ENCODE measurements around the gene DPPA2.

Gene DPPA2

GRCh38 chr3:109325109-109325508 lies 8.8 kb upstream of the DPPA2 start:
- CTCF ChIA-PET, result interaction anchor here (0.7 kb wide), 1 partner anchor 134 kb away, joined by 3 read pairs; no protein-coding TSS in a partner anchor
- H3K36me3 ChIP-seq (ENCODE audit: control insufficient read depth in 2 of 2, insufficient read depth in 1 of 2, low read length in 2 of 2), result no peaks in the 10 kb centered on the region
- H3K4me3 ChIP-seq (ENCODE audit: low read depth, low read length), result no peak overlapping the region
- no peaks in the 10 kb centered on the region for H3K9me3 ChIP-seq (ENCODE audit: control insufficient read depth, insufficient read depth, low read depth, low read length)
- no peaks in the 10 kb centered on the region for H3K4me1 ChIP-seq (ENCODE audit: control insufficient read depth, insufficient read depth, low read length)
- POLR2A ChIA-PET, result no interaction called here
- no peak overlapping the region for H3K27ac ChIP-seq (ENCODE audit: extremely low read depth, low read depth, low read length)
- TF ChIP-seq, protein P1, sequence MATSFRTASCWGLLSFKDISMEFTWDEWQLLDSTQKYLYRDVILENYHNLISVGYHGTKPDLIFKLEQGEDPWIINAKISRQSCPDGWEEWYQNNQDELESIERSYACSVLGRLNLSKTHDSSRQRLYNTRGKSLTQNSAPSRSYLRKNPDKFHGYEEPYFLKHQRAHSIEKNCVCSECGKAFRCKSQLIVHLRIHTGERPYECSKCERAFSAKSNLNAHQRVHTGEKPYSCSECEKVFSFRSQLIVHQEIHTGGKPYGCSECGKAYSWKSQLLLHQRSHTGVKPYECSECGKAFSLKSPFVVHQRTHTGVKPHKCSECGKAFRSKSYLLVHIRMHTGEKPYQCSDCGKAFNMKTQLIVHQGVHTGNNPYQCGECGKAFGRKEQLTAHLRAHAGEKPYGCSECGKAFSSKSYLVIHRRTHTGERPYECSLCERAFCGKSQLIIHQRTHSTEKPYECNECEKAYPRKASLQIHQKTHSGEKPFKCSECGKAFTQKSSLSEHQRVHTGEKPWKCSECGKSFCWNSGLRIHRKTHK (tag by site-specific recombination; IDR thresholded peaks at IDR 0.05), result no peak
- TF ChIP-seq ZNF830 (tag by site-specific recombination; IDR thresholded peaks at IDR 0.05; ENCODE audit: low read depth) (no peak), ZNF654 (tag by site-specific recombination; IDR thresholded peaks at IDR 0.05; ENCODE audit: low read depth) (no peak), MYNN (tag by site-specific recombination; IDR thresholded peaks at IDR 0.05; ENCODE audit: borderline replicate concordance) (no peak), ATF2 (tag by site-specific recombination; IDR thresholded peaks at IDR 0.05; ENCODE audit: low read depth) (no peak), ZNF571 (tag by site-specific recombination; IDR thresholded peaks at IDR 0.05) (no peak), ZNF701 (tag by site-specific recombination; IDR thresholded peaks at IDR 0.05) (no peak), ZNF2 (tag by site-specific recombination; IDR thresholded peaks at IDR 0.05) (no peak), SCRT2 (tag by site-specific recombination; IDR thresholded peaks at IDR 0.05) (no peak), ZNF660 (tag by site-specific recombination; IDR thresholded peaks at IDR 0.05) (no peak), ZNF549 (tag by site-specific recombination; IDR thresholded peaks at IDR 0.05) (no peak), ZNF214 (tag by site-specific recombination; IDR thresholded peaks at IDR 0.05; ENCODE audit: borderline replicate concordance) (no peak), HOXD13 (CRISPR knock-in tag; IDR thresholded peaks at IDR 0.05; ENCODE audit: borderline replicate concordance) (no peak), SP7 (tag by site-specific recombination; IDR thresholded peaks at IDR 0.05) (no peak)

- POLR2A ChIA-PET, result no interaction called here
- Histone ChIP-seq H3K9me3 (ENCODE audit: control insufficient read depth, insufficient read depth, low read depth, low read length) (no peaks in the 10 kb centered on the region), H3K27ac (ENCODE audit: extremely low read depth, low read depth, low read length) (no peak overlapping the region), H3K4me3 (ENCODE audit: low read depth, low read length) (no peak overlapping the region), H3K4me1 (ENCODE audit: control insufficient read depth, insufficient read depth, low read length) (no peaks in the 10 kb centered on the region), H3K36me3 (ENCODE audit: control insufficient read depth in 2 of 2, insufficient read depth in 1 of 2, low read length in 2 of 2) (no peaks in the 10 kb centered on the region)
- TF ChIP-seq ZNF341 (tag by site-specific recombination; IDR thresholded peaks at IDR 0.05; ENCODE audit: low read depth), result no peak
- CTCF ChIA-PET, result no interaction called here
These were observed 3.3 kb downstream of the DPPA2 start for GRCh38 chr3:109313061-109313460.

- Histone ChIP-seq H3K4me1 (ENCODE audit: control insufficient read depth, insufficient read depth, low read length) (no peaks in the 10 kb centered on the region), H3K4me3 (ENCODE audit: low read depth, low read length) (no peak overlapping the region), H3K36me3 (ENCODE audit: control insufficient read depth in 2 of 2, insufficient read depth in 1 of 2, low read length in 2 of 2) (no peaks in the 10 kb centered on the region), H3K9me3 (ENCODE audit: control insufficient read depth, insufficient read depth, low read depth, low read length) (no peaks in the 10 kb centered on the region), H3K27ac (ENCODE audit: extremely low read depth, low read depth, low read length) (no peak overlapping the region)
- ChIA-PET CTCF (interaction anchor here (0.5 kb wide), 1 partner anchor 416 kb away, joined by 4 read pairs; no protein-coding TSS in a partner anchor), POLR2A (no interaction called here)
- TF ChIP-seq KLF10 (tag by site-specific recombination; IDR thresholded peaks at IDR 0.05) (no peak), FEZF1 (tag by site-specific recombination; IDR thresholded peaks at IDR 0.05) (no peak), ZNF280C (tag by site-specific recombination; IDR thresholded peaks at IDR 0.05) (no peak), ZNF138 (tag by site-specific recombination; IDR thresholded peaks at IDR 0.05; ENCODE audit: borderline replicate concordance) (no peak), ZNF548 (tag by site-specific recombination; IDR thresholded peaks at IDR 0.05) (no peak), ZNF768 (tag by site-specific recombination; IDR thresholded peaks at IDR 0.05) (no peak), GLIS1 (tag by site-specific recombination; IDR thresholded peaks at IDR 0.05) (no peak), ZNF239 (tag by site-specific recombination; IDR thresholded peaks at IDR 0.05) (no peak), ZNF639 (tag by site-specific recombination; IDR thresholded peaks at IDR 0.05) (no peak), PRDM1 (tag by site-specific recombination; IDR thresholded peaks at IDR 0.05) (no peak), ZNF660 (tag by site-specific recombination; IDR thresholded peaks at IDR 0.05) (no peak)
- TF ChIP-seq, protein P2, sequence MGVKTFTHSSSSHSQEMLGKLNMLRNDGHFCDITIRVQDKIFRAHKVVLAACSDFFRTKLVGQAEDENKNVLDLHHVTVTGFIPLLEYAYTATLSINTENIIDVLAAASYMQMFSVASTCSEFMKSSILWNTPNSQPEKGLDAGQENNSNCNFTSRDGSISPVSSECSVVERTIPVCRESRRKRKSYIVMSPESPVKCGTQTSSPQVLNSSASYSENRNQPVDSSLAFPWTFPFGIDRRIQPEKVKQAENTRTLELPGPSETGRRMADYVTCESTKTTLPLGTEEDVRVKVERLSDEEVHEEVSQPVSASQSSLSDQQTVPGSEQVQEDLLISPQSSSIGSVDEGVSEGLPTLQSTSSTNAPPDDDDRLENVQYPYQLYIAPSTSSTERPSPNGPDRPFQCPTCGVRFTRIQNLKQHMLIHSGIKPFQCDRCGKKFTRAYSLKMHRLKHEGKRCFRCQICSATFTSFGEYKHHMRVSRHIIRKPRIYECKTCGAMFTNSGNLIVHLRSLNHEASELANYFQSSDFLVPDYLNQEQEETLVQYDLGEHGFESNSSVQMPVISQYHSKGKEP (tag by site-specific recombination; IDR thresholded peaks at IDR 0.05), result no peak
These were observed 18.8 kb downstream of the DPPA2 start for GRCh38 chr3:109297496-109297895.
